H1 (cell line): ENCODE data around the gene PLEKHM3. TPM values are rescaled to one million over a fixed set of nuclear protein-coding genes. Genes with fewer than 3 reads are reported as not detected.

Experiments
- BRCA1 ChIP-seq: IDR thresholded peaks from 2 replicates; pipeline ENCODE4 v1.6.1; 2012; ENCODE audit warnings: low read depth, low read length, improper control_type of control experiment
- RAD21 ChIP-seq, 2 experiments: IDR thresholded peaks in 1 of 2; conservative IDR thresholded peaks in 1 of 2; 2 replicates each; pipeline ENCODE4 v1.6.1; 2011; ENCODE audit warnings: low read depth in 2 of 2, low read length in 2 of 2, improper control_type of control experiment in 1 of 2, inconsistent platforms in 1 of 2, mild to moderate bottlenecking in 1 of 2, moderate library complexity in 1 of 2
- RFX5 ChIP-seq: IDR thresholded peaks from 2 replicates; pipeline ENCODE4 v1.6.1; 2011; ENCODE audit warnings: low read depth, low read length, improper control_type of control experiment, borderline replicate concordance
- TAF7 ChIP-seq: optimal IDR thresholded peaks from 2 replicates; pipeline ENCODE3; 2011; ENCODE audit warnings: low read depth, mild to moderate bottlenecking, inconsistent platforms, low read length, moderate library complexity, borderline replicate concordance
- polyA plus RNA-seq, 7 experiments: library from polyadenylated mRNA; depleted of rRNA in 3 of 7; stranded (reverse) in 5 of 7; unstranded in 2 of 7; fragments of >200 nt in 5 of 7; fragments of 200-250 nt in 2 of 7; gene quantifications; 1 replicate in 5 of 7; 2 replicates in 1 of 7; 4 replicates in 1 of 7; pipeline versions ENCODE4 v1.2.1 to v1.2.3, GENCODE V29; 2011 to 2013; ENCODE audit warnings: missing spikeins in 2 of 7, mixed read lengths in 2 of 7
- total RNA-seq: library from RNA; stranded (reverse); fragmentation: NEBNext Ultra II Directional; extraction: Animal tissue kit (Norgen Biotek cat#: 25700); gene quantifications from 2 replicates; pipeline ENCODE4 v1.2.1, GENCODE V29; 2021
- TF ChIP-seq, protein P1 (sequence below): fragments of 300-600 bp; sonication (generic); IDR thresholded peaks from 2 replicates; pipeline ENCODE4 v1.7.1; 2012; ENCODE audit warnings: low read length, moderate library complexity, mild to moderate bottlenecking, inconsistent platforms; ENCODE audit not compliant: insufficient replicate concordance

Gene PLEKHM3
- total and polyA plus RNA-seq, 2 of the 8 experiments (the other 6 are each of a cell fraction or from before 2014, with no cell fraction given) = 2.3 to 5.8 TPM

DNA sequence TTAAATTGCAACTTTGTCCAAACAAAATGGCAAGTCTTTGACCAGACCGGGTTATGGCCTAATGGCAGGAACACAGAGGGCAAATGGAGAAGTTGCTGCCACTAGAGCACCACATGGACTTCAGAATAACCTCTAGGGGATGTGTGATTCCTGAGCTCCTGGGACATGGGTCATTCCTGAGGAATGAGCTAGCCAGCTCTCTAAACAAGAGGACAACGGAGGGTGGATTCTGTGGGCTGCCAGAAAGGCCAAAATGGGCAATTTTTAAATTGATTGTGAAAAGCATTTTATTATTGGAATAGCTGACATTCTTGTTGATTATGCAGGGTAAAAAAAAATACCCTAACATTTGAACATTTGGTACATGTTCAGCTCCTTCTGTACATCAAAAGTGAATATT lies 145.8 kb downstream of the PLEKHM3 start (continued):
- TF ChIP-seq, protein P1, sequence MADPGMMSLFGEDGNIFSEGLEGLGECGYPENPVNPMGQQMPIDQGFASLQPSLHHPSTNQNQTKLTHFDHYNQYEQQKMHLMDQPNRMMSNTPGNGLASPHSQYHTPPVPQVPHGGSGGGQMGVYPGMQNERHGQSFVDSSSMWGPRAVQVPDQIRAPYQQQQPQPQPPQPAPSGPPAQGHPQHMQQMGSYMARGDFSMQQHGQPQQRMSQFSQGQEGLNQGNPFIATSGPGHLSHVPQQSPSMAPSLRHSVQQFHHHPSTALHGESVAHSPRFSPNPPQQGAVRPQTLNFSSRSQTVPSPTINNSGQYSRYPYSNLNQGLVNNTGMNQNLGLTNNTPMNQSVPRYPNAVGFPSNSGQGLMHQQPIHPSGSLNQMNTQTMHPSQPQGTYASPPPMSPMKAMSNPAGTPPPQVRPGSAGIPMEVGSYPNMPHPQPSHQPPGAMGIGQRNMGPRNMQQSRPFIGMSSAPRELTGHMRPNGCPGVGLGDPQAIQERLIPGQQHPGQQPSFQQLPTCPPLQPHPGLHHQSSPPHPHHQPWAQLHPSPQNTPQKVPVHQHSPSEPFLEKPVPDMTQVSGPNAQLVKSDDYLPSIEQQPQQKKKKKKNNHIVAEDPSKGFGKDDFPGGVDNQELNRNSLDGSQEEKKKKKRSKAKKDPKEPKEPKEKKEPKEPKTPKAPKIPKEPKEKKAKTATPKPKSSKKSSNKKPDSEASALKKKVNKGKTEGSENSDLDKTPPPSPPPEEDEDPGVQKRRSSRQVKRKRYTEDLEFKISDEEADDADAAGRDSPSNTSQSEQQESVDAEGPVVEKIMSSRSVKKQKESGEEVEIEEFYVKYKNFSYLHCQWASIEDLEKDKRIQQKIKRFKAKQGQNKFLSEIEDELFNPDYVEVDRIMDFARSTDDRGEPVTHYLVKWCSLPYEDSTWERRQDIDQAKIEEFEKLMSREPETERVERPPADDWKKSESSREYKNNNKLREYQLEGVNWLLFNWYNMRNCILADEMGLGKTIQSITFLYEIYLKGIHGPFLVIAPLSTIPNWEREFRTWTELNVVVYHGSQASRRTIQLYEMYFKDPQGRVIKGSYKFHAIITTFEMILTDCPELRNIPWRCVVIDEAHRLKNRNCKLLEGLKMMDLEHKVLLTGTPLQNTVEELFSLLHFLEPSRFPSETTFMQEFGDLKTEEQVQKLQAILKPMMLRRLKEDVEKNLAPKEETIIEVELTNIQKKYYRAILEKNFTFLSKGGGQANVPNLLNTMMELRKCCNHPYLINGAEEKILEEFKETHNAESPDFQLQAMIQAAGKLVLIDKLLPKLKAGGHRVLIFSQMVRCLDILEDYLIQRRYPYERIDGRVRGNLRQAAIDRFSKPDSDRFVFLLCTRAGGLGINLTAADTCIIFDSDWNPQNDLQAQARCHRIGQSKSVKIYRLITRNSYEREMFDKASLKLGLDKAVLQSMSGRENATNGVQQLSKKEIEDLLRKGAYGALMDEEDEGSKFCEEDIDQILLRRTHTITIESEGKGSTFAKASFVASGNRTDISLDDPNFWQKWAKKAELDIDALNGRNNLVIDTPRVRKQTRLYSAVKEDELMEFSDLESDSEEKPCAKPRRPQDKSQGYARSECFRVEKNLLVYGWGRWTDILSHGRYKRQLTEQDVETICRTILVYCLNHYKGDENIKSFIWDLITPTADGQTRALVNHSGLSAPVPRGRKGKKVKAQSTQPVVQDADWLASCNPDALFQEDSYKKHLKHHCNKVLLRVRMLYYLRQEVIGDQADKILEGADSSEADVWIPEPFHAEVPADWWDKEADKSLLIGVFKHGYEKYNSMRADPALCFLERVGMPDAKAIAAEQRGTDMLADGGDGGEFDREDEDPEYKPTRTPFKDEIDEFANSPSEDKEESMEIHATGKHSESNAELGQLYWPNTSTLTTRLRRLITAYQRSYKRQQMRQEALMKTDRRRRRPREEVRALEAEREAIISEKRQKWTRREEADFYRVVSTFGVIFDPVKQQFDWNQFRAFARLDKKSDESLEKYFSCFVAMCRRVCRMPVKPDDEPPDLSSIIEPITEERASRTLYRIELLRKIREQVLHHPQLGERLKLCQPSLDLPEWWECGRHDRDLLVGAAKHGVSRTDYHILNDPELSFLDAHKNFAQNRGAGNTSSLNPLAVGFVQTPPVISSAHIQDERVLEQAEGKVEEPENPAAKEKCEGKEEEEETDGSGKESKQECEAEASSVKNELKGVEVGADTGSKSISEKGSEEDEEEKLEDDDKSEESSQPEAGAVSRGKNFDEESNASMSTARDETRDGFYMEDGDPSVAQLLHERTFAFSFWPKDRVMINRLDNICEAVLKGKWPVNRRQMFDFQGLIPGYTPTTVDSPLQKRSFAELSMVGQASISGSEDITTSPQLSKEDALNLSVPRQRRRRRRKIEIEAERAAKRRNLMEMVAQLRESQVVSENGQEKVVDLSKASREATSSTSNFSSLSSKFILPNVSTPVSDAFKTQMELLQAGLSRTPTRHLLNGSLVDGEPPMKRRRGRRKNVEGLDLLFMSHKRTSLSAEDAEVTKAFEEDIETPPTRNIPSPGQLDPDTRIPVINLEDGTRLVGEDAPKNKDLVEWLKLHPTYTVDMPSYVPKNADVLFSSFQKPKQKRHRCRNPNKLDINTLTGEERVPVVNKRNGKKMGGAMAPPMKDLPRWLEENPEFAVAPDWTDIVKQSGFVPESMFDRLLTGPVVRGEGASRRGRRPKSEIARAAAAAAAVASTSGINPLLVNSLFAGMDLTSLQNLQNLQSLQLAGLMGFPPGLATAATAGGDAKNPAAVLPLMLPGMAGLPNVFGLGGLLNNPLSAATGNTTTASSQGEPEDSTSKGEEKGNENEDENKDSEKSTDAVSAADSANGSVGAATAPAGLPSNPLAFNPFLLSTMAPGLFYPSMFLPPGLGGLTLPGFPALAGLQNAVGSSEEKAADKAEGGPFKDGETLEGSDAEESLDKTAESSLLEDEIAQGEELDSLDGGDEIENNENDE = no peak
- no peak for TF ChIP-seq TAF7
- no peak for TF ChIP-seq RFX5
- TF ChIP-seq RAD21 (IDR thresholded peaks at IDR 0.05 in 1 of 2, conservative IDR thresholded peaks at IDR 0.05 in 1 of 2; ENCODE audit: low read depth in 2 of 2, low read length in 2 of 2) = no peak
- TF ChIP-seq BRCA1 = no peak
- TF ChIP-seq, all 59 proteins: peak for 0
